Fibroblast of skin of left biceps (primary cell): ENCODE results near the gene MTHFR.
A peak's percentile ranks its signal among the peaks of the same experiment; 100 is the strongest.

Experiments
- DNase-seq, 2 experiments: peaks; one replicate each; pipeline ENCODE4 v3.0.0-alpha.2; 2013; ENCODE audit warnings: low read depth in 2 of 2

Gene MTHFR

DNA sequence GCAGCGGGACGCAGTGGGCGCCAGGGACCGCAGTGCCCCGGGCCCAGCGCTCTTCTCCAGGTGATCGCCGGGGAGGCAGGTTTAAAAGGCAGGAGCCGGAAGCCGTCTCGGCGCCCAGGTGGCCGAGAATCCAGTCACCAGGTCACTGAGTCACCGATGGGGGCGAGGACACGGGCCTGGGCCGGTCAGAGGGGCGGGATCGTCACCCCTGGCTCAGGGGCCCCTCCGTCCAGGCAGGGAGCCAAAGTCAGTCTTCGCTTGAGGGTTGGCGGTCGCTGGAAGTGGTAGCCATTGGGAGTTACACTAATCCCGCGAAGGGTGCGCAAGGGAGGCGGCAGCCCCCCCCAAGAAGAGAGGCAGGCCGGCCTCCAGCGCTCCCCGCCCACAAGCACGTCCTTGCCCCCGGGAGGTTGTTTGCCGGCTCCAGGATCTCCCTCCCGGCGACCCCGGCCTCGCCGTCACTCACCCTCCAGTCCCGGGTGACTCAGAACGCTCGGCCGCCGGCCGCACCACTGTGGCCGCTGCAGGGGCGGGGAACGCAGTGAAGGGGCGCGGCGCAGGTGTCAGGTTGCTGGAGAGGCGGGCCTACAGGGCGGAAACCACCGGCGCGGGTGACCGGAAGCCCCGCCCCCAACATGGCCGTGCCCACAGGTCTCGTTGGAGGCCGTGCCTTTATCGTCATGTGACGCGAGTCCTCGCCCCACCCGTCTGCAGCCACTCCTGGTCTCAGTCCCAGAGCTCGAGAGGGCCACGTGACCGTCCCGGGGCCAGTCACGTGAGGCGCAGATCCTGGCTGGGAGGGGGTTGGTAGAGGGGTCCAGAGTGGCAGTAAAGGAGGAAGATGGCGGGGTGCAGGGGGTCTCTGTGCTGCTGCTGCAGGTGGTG, at the start of gene MTHFR, which contains the start of gene CLCN6:
TSS of gene MTHFR (minus strand) at position 543 of the 885 bp plus-strand sequence. CDS start 2,848 bp downstream, outside the sequence.
TSS of gene CLCN6 (plus strand) at position 770 of the 885 bp plus-strand sequence. CDS start at position 842, 72 bp downstream.
- DNase-seq: peak; percentile 96 to 97

DNA sequence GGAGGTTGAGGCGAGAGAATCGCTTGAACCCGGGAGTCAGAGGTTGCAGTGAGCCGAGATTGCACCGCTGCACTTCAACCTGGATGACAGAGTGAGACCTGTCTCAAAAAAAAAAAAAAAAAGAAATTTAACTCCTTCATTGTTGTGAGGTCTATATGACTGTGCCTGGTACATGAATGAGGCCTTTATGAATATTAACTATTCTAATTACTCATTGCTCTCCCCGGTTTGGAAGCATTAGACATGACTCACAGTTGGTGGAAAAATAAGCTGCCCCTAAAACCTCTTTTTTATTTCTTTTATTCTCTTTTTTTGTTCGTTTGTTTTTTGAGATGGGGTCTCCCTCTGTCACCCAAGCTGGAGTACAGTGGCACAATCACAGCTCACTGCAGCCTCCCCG, 49.7 kb upstream of the MTHFR start:
- no peak for DNase-seq

DNA sequence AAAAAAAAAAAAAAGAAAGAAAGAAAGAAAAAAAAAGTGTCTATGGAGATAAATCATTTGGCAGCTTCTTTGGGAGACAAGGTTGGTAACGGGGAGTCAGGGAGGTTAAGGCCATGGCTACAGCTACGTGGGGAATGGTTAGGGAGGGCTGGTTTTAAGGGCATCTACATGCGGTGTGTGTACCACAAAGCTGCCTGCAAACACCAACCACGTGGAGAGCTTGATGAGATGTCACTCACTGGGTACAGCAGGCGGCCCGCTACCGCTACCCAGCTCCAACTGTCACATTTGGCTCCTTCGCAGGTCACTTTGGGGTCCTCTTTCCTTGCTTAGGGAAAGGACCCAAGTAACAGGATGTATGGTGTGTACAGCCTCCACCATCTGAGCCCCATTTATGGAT, 48.8 kb upstream of the MTHFR start:
- no peak for DNase-seq

DNA sequence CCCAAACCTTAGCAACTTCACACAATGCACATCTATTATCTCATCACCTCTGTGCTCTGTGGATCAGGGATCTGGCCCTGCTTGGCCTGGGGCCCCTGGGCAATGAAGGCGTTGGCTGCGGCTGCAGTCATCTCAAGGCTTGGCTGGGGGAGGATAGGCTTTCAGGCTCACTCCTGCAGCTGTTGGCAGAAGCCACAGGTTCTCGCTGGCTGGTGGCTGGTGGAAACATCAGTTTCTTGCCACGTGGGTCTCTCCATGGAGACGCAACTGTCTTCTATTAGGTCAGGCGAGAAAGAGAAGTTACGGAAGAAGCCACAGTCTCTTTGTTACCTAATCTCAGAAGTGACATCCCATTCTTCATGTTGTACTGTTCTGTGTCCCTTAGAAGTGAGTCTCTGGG, 45.4 kb upstream of the MTHFR start:
- DNase-seq: no peak

DNA sequence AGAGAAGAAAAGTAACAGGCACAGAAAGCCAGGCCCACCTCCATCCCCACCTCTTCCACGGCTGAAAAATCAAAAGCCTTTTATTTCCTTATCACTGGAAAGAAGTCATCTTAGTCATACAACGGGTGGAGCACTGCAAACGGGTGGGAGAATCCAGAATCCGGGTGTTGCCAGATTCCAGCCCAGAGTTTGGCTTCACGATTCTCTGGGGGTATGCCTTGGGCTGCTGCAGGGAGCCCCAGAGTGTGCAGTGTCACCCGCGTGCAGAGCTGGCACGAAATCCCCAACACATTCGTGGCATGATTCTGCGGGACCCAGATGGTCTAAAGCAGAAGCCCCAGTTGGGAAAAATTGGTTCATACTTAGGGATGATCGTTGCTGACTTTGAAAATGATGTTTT, 44.4 kb upstream of the MTHFR start:
- DNase-seq: no peak

DNA sequence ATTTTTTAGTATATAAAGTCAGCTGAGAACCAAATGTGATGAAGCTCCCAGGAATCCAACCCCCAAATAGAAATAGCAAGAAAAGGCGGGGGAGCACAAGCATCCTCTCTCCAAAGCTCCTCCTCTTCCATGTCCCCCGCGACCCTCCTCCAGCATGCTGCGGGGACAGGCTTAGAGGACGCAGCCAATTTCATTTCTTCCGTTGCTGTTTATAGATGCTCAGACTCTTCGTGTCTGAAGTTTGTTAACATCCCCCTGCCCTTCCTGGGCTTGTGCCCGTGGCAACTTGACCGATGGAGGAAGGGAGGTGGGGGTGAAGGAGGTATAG, 42.6 kb upstream of the MTHFR start:
- DNase-seq: no peak

DNA sequence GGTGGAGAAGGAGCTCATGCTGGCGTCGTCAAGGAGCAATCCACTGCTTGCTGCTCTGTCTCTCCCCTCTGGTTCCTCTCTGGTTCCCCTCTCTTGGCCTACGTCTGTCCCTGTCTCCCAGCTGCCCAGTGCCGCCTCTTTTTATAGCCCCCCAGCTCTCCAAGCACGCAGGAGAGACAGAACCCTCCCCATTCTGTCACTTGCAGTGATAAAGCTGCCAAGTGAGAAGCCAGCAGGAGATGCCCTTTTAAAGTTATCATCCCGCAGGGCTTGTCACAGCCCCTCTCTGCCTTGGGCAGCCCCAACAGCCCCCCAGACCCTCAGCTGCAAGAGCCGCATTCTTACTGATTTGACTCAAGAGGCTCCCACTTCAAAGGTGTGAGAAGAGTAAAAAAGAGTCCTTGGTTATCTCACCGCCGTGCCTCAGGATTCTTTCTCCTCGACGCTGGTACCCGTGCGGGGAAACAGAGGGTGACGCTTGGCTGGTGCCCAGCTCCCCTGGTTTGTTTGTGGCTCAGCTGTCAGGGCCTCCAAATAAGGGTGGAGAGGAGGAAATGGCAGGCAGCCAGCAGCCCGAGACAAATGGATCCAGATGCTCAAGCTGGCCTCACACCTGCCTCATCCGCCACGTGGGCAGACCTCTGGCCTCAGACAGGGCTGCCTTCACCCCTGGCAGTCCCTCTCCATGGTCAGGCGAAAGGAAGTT, 42.1 kb upstream of the MTHFR start, which contains the start of gene NPPA:
TSS of gene NPPA (minus strand) at position 117 of the 706 bp plus-strand sequence. CDS start at position 18, 99 bp downstream.
- DNase-seq: peak in 1 of 2 experiments; percentile 1

DNA sequence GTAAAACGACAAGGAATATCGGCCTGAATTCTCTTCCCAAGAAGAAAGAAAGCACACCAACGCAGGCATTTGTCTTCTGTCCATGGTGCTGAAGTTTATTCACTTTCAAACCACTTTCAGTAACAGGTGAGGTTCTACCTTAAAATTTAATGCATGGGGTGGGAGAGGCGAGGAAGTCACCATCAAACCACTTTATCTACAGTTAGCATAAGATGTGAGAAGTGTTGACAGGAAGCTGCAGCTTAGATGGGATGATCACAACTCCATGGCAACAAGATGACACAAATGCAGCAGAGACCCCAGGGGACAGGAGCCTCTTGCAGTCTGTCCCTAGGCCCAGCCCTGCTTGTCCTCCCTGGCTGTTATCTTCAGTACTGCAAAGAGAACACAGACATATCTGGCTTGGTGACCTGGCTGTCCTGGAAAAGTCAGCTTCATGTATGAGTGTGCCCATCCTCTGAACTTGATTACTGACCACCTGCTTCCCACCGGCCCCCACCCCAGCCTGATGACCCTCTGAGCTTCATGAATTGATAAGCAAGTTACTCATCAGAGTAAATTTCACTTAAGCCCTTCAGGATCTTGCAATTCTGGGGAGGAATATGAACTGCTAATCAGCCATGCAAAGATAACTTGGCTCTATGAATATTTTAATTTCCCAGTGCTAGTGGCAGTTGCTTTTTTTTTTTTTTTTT, 40.0 kb upstream of the MTHFR start:
- no peak for DNase-seq

DNA sequence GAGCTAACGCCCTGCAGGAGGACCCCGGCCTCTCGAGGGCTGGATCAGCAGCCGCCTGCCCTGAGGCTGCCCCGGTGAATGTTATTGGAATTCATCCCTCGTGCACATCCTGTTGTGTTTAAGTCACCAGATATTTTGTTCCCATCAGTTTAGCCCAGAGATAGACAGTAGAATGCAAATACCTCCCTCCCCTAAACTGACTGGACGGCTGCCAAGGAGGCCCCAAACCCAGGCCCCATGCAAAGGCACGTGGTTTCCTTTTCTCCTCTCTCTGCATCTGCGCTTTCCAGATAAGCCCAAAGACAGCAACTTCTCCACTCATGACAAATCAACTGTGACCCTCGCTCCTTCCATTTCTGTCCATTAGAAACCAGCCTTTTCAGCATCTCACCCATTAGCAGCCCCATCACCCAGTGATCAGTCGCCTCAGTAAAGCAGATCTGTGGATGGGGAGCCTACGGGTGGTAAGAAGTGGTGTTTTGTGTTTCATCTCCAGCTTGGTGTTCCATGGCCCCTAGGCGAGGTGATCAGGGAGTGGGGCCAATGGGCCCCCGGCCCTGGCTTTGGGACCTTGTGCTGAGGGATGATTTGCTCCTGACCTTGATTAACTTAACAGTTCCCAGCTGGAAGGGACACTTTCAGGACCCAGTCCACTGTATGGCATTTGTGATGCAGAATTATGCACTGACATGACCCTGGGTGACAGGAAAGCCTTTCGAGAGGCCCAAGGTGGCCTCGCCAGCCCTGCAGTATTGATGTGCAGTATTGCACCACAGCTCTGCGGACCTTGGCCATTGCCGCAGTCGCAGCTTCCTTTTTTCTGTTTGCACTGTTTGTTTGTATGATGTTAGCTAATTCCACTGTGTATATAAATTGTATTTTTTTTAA, 36.6 kb upstream of the MTHFR start:
- no peak for DNase-seq

DNA sequence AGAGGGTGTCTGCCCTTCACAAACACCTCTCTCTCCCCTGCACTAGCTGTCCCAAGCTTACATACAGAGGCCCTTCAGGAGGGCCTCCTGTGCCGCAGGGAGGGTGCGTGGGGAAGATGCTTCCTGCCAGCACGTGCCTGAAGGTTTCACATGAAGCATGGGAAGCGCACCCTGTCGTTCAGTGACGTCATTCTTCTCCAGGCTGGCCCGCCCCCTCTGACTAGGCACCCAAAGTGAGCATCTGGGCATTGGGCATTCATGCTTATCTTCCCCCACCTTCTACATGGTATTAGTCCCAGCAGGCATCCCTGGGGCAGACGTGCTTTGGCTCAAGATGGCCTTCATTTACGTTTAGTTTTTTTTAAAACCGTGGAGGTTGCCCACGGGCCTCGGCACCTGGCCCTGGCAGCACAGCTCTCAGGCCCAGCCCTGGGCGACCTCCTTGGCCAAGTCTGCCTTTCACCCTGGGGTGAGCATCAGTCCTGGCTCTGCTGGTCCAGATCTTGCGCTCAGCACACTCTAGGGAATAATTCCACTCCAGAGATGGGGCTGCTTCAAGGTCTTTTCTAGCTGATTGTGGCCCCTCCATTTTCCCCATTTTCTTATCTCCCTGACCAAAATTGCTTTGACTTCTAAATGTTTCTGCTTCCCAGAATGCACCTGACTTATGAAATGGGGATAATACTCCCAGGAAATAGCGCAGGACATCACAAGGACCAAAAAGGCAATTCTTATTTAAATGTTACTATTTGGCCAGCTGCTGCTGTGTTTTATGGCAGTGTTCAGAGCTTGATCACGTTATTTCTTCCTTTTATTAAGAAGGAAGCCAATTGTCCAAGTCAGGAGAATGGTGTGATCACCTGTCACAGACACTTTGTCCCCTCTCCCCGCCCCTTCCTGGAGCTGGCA, 35.7 kb upstream of the MTHFR start:
- DNase-seq: no peak

DNA sequence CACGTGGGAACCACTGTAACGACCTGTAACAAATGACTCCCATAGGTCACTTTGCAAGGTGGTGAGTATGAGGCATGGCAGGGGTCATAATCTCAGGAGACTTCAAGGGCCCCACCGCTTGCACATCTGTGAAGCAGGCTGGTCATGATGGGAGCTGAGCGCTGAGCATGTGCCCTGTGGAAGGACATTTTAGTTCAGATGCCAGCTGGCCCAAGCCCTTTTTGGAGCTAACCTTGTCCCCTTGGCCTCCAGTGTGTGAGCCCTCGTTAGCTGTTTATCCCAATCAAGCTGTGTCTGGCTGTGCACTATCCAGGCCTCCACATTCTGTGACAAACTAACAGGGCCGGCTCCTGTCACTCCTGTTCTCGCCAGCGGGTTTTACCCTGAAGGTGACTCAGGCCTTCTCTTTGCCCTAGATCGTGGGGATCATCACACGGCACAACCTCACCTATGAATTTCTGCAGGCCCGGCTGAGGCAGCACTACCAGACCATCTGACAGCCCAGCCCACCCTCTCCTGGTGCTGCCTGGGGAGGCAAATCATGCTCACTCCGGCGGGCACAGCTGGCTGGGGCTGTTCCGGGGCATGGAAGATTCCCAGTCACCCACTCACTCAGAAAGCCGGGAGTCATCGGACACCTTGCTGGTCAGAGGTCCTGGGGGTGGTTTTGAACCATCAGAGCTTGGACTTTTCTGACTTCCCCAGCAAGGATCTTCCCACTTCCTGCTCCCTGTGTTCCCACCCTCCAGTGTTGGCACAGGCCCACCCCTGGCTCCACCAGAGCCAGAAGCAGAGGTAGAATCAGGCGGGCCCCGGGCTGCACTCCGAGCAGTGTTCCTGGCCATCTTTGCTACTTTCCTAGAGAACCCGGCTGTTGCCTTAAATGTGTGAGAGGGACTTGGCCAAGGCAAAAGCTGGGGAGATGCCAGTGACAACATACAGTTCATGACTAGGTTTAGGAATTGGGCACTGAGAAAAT, 34.3 kb upstream of the MTHFR start:
- DNase-seq: no peak

DNA sequence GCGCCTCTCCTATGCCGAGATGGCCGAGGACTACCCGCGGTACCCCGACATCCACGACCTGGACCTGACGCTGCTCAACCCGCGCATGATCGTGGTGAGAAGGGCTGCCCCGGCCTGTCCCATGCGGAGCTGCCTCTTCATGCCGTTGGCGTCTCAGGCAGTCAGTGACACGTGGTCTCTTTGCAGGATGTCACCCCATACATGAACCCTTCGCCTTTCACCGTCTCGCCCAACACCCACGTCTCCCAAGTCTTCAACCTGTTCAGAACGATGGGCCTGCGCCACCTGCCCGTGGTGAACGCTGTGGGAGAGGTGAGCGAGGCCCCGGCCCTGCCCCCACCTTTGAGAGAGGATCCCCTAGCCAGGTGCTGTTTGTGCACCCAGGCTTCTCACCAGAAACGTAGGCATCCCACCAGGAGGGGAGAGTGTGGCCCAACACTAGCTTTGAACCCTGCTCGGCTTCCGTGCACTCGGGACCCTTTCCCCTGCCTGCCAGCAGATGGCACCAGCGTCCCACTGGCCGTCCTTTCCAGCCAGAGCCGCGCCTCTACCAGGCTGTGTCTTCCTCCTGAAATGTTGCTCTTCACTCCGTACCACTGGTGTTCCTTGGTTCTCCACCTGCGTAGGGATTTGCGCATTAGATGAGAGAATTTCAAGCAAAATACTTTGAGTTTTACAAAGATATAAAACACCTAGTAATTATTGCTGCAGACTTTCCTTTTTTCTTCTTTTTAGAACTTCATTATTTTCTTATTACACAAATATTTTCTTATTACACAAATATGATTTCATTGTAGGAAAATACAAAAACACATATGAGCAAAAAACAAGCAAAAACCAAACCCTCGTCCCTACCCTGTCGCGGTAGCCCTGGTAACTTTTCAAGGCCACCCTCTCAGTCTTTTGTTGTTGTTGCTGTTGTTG, 32.8 kb upstream of the MTHFR start:
- DNase-seq: no peak

DNA sequence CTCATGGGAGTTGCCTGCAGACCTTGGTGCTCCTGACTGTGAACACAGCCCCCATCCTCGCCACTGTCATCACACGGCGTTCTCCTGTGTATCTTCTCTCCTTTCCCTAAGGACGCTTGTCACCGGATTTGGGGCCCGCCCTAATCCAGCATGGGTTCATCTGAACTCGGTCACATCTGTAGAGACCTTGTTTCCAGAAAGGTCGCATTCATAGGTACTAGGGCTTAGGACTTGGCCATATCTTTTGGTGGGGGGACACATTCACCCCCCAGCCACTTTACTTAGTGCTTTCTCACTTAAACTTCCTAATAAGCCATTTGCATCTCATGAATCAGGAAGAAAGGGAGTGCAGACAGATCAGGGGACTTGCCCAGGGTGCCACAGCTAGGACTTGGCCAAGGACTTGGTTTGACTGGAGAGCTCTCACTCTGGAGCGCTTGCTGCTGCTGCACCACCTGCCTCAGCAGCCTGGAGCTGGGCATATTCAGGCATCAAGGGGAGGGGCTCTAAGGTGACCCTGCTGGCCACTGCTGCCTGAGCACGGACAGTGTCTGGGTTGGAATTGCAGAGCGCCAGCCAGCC, 32.1 kb upstream of the MTHFR start:
- DNase-seq: no peak

DNA sequence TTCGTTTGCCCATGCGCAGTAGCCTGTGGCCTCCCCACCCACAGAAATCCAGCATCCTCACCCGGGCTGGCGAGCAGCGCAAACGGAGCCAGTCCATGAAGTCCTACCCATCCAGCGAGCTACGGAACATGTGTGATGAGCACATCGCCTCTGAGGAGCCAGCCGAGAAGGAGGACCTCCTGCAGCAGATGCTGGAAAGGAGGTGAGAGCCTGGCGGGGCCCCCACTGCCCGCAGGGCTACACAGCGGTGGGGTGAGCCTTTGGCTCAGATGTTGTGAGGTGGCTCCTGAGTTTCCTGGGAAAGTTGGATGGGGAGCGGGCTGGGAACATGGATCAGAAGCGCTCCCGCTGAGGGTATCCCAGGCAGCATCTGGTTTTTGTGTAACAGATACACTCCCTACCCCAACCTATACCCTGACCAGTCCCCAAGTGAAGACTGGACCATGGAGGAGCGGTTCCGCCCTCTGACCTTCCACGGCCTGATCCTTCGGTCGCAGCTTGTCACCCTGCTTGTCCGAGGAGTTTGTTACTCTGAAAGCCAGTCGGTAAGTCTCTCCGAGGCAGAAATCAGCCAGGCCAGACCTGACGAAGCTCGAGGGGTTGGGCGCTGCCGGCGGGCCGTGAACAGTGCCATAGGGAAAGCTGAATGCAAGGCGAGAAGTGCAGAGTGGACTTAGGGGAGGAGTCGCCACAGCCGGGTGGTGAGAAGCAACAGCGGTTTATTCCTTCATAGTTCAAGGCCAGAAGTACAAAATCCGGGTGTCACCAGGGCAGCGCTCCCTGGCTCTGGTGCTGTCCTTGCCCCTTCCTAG, 31.4 kb upstream of the MTHFR start:
- no peak for DNase-seq

DNA sequence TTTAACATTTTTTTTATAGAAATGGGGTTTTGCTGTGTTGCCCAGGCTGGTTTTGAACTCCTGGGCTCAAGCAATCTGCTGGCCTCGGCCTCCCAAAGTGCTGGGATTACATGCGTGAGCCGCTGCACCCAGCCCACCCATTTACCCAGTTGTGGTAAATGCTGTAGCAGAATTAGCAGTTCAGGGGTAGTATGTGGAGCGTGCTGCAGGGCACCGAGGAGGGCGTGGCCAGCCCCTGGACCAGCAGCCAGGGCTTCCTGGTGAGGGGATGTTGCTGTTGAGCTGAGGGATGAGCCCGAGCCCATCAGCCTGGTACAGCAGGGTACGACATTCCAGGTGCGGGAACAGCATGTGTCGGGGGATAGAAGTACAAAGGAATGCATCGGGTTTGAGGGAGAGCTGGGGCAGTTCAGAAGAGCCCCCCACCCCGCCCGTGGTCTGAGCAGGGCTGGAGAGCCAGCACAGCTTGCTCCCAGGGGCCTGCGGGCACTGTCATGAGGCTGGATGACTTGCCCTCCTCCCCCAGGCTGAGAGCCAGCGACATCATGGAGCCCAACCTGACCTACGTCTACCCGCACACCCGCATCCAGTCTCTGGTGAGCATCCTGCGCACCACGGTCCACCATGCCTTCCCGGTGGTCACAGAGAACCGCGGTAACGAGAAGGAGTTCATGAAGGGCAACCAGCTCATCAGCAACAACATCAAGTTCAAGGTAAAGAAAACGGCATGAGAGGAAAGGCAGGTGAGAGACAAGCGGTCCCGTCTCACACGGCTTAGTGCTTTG, 29.9 kb upstream of the MTHFR start:
- no peak for DNase-seq

DNA sequence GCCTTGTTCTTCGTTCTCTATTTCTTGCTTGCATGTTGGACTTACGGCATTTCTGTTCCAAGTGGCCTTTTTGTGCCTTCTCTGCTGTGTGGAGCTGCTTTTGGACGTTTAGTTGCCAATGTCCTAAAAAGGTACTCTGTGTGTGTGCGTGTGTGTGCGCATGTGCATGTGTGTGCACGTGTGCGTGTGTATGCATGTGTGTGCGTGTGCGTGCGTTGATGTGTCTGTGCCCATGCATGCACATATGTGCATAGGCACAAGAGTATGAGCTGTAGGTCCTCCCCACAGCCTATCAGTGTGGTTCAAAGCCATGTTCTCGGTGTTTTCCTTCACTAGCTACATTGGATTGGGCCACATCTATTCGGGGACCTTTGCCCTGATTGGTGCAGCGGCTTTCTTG, 28.1 kb upstream of the MTHFR start:
- DNase-seq: no peak
